ENCODE data around the gene SEPTIN8.

- TF ChIP-seq, protein P1, sequence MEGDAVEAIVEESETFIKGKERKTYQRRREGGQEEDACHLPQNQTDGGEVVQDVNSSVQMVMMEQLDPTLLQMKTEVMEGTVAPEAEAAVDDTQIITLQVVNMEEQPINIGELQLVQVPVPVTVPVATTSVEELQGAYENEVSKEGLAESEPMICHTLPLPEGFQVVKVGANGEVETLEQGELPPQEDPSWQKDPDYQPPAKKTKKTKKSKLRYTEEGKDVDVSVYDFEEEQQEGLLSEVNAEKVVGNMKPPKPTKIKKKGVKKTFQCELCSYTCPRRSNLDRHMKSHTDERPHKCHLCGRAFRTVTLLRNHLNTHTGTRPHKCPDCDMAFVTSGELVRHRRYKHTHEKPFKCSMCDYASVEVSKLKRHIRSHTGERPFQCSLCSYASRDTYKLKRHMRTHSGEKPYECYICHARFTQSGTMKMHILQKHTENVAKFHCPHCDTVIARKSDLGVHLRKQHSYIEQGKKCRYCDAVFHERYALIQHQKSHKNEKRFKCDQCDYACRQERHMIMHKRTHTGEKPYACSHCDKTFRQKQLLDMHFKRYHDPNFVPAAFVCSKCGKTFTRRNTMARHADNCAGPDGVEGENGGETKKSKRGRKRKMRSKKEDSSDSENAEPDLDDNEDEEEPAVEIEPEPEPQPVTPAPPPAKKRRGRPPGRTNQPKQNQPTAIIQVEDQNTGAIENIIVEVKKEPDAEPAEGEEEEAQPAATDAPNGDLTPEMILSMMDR (IDR thresholded peaks at IDR 0.05), result no peak
- TF ChIP-seq ZFX (IDR thresholded peaks at IDR 0.05; ENCODE audit: borderline replicate concordance), result no peak
Measured at GRCh38 chr5:132815454-132815853, 38.4 kb upstream of the SEPTIN8 start.

All from 22Rv1 (cell line).